Naive thymus-derived CD4-positive, alpha-beta T cell (primary cell): ENCODE data around the gene SLC25A47. TPM values are rescaled to one million over a fixed set of nuclear protein-coding genes. Genes with fewer than 3 reads are reported as not detected.
A peak's percentile ranks its signal among the peaks of the same experiment; 100 is the strongest.
"Not testable (repeated sequence)": the region's sequence is repeated elsewhere in the genome, so short reads cannot be mapped to it uniquely, and the experiment has no call there.

Source experiments
- ATAC-seq: fragments of 150-1000 bp; cut with Tn5 transposase; 2 replicates; pipeline ENCODE4 v1.10.0; 2021; ENCODE audit warnings: mild to moderate bottlenecking, moderate library complexity
- CTCF ChIA-PET: fragments of 350-600 bp; sonication (Branson Sonifier 250); formaldehyde crosslinking; loops from one replicate; lab custom pipeline; 2021; ENCODE audit warnings: antibody characterized with exemption; lab: Charles Lee
- POLR2A ChIA-PET: fragments of 350-600 bp; sonication (Branson Sonifier 250); formaldehyde crosslinking; loops from one replicate; lab custom pipeline; 2021; ENCODE audit warnings: antibody characterized with exemption, inconsistent platforms; lab: Charles Lee
- DNase-seq, 9 donors: peaks; one replicate each; pipeline versions ENCODE4 v3.0.0 to v3.0.0-alpha.2; 2020 to 2022; ENCODE audit warnings: mixed read lengths in 1 of 9
- H3K27ac ChIP-seq: one replicate; pipeline ENCODE4 v1.7.0; 2013; ENCODE audit warnings: mild to moderate bottlenecking, low read depth, low read length, moderate library complexity
- H3K27me3 ChIP-seq, 2 donors: one replicate each; pipeline ENCODE4 v1.7.0; 2013; ENCODE audit warnings: low read length in 2 of 2, mild to moderate bottlenecking in 2 of 2, moderate library complexity in 2 of 2; ENCODE audit not compliant: control insufficient read depth in 2 of 2, insufficient read depth in 2 of 2
- H3K36me3 ChIP-seq, 3 experiments: 1 replicate in 2 of 3; 2 replicates in 1 of 3; pipeline ENCODE4 v1.7.0; 2013; ENCODE audit warnings: low read length in 3 of 3, mild to moderate bottlenecking in 3 of 3, moderate library complexity in 1 of 3; ENCODE audit not compliant: insufficient read depth in 3 of 3, control insufficient read depth in 2 of 3
- H3K4me1 ChIP-seq, 2 donors: one replicate each; pipeline ENCODE4 v1.7.0; 2013; ENCODE audit warnings: low read length in 2 of 2, mild to moderate bottlenecking in 2 of 2, moderate library complexity in 1 of 2; ENCODE audit not compliant: control insufficient read depth in 2 of 2, insufficient read depth in 2 of 2
- H3K4me3 ChIP-seq: 2 replicates; pipeline ENCODE4 v1.7.0; 2013; ENCODE audit warnings: mild to moderate bottlenecking, low read length
- H3K9me3 ChIP-seq, 3 experiments: 1 replicate in 2 of 3; 2 replicates in 1 of 3; pipeline ENCODE4 v1.7.0; 2013; ENCODE audit warnings: low read length in 3 of 3; ENCODE audit not compliant: control insufficient read depth in 2 of 3
- H3K27ac Mint-ChIP-seq, 9 donors: one replicate each; pipeline ENCODE4 v1.8.0; 2020 to 2022; ENCODE audit warnings: mixed read lengths in 9 of 9, mild to moderate bottlenecking in 8 of 9, moderate library complexity in 5 of 9, inconsistent platforms in 2 of 9
- H3K27me3 Mint-ChIP-seq, 5 donors: one replicate each; pipeline ENCODE4 v1.8.0; 2021 to 2022; ENCODE audit warnings: mixed read lengths in 5 of 5, mild to moderate bottlenecking in 1 of 5
- H3K36me3 Mint-ChIP-seq, 5 donors: one replicate each; pipeline ENCODE4 v1.8.0; 2020 to 2022; ENCODE audit warnings: mixed read lengths in 5 of 5, mild to moderate bottlenecking in 3 of 5, inconsistent platforms in 1 of 5
- H3K4me1 Mint-ChIP-seq, 7 donors: one replicate each; pipeline ENCODE4 v1.8.0; 2020 to 2022; ENCODE audit warnings: mixed read lengths in 7 of 7, mild to moderate bottlenecking in 3 of 7, inconsistent platforms in 1 of 7
- H3K4me3 Mint-ChIP-seq, 10 donors: one replicate each; pipeline ENCODE4 v1.8.0; 2020 to 2022; ENCODE audit warnings: mild to moderate bottlenecking in 10 of 10, mixed read lengths in 10 of 10, moderate library complexity in 6 of 10, inconsistent platforms in 2 of 10
- H3K9me3 Mint-ChIP-seq, 11 donors: one replicate each; pipeline ENCODE4 v1.8.0; 2020 to 2022; ENCODE audit warnings: mixed read lengths in 11 of 11, mild to moderate bottlenecking in 4 of 11, inconsistent platforms in 1 of 11, moderate library complexity in 1 of 11
- intact Hi-C, 2 donors: fragments of 100-400 bp; cut with micrococcal nuclease; formaldehyde crosslinking; loops; one replicate each; pipeline ENCODE4 v1.15.1; 2023
- polyA plus RNA-seq, 2 donors: library from polyadenylated mRNA; unstranded; fragments of 300-500 nt; fragmentation: Illumina TruSeq; gene quantifications; one replicate each; pipeline ENCODE4 v1.2.3, GENCODE V29; 2021
- total RNA-seq, 6 experiments: library from RNA in 5 of 6; stranded (reverse) in 5 of 6; gene quantifications; 1 replicate in 5 of 6; 2 replicates in 1 of 6; pipeline ENCODE4 v1.2.3 and lab custom pipeline; 2021 to 2026

The SLC25A47 gene
- total and polyA plus RNA-seq, 7 experiments from 2014 or later, result not detected

DNA sequence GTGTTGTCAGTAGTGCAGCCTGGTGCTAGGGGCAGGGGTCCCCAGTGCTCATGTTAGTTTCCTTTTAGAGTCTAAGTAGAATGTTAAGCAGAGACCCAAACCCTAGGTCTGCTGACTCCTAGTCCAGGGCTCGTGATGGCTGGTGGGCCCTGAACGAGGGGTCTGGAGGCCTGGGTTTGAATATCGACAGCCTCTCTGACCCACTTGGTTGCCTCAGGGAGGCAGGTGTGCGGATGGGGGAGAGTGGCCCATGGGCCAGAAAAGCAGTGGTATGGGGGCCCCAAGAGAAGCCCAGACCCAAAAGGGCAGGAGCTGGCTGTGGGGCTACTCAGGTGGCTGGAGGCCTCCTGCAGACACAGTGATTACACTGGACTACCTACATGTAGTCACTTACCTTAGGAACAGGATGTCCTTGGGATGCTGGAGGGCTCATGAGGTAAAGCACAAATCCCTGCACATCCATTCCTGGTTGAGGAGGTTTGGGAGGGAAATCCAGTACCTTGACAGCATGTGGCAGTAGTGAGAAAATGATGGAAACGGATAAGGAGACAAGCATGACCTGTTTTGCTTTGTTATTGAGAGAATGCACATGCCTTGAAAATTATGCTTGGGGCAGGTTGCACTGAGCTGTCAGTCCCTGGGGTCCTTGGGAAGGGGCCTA is 15.2 kb upstream of the SLC25A47 start:
- no peak for DNase-seq
- peaks cover 4 to 7% of the 10 kb centered on the region in 2 donors for H3K4me1 ChIP-seq
- peaks cover 0 to 24% (median 13%) of the 10 kb centered on the region in 7 donors for H3K4me1 Mint-ChIP-seq
- no peaks in the 10 kb centered on the region for H3K36me3 Mint-ChIP-seq
- peak overlapping the region in 4 of 9 donors; percentile 13 to 62 (median 24) for H3K27ac Mint-ChIP-seq
- H3K27ac ChIP-seq, result no peak overlapping the region
- H3K27me3 ChIP-seq, result no peaks in the 10 kb centered on the region
- H3K36me3 ChIP-seq, result no peaks in the 10 kb centered on the region
- intact Hi-C loops, result loop anchor here (2.0 to 10.0 kb wide), 6 partner anchors 23 to 823 kb away; partner anchors contain the start of genes CCNK (in 1 of the 2), SETD3 (in 1 of the 2) and WDR25 (in 1 of the 2)
- ChIA-PET POLR2A (no interaction called here), CTCF (no interaction called here)
- H3K4me3 ChIP-seq, result no peak overlapping the region
- no peak for ATAC-seq
- no peaks in the 10 kb centered on the region for H3K9me3 Mint-ChIP-seq
- no peaks in the 10 kb centered on the region for H3K9me3 ChIP-seq
- peaks cover 0 to 49% (median 0%) of the 10 kb centered on the region in 5 donors for H3K27me3 Mint-ChIP-seq
- peak overlapping the region; percentile 38 to 91 (median 81) for H3K4me3 Mint-ChIP-seq

DNA sequence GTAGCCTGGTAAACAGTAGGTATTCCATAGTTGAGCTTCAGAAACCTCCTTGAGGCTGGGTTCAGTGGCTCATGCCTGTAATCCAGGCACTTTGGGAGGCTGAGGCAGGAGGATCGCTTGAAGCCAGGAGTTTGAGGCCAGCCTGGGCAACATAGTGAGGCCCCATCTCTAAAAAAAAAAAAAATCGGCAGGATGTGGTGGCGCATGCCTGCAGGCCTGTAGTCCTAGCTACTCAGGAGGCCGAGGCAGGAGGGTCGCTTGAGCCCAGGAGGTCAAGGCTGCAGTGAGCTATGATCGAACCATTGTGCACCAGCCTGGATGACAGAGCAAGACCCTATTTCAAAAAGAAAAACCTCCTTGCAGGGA is 14.7 kb upstream of the SLC25A47 start:
- peaks cover 0 to 20% (median 13%) of the 10 kb centered on the region in 7 donors for H3K4me1 Mint-ChIP-seq
- ATAC-seq, H3K36me3 ChIP-seq, H3K4me1 ChIP-seq, H3K4me3 ChIP-seq, H3K27me3 ChIP-seq, H3K27ac ChIP-seq, CTCF ChIA-PET, H3K36me3 Mint-ChIP-seq, H3K9me3 ChIP-seq, H3K9me3 Mint-ChIP-seq, DNase-seq: not testable (repeated sequence)
- intact Hi-C loops, result loop anchor here (10.0 kb wide), 3 partner anchors 236 to 824 kb away; partner anchors contain the start of genes CCNK (in 1 of the 2) and SETD3 (in 1 of the 2)
- H3K4me3 Mint-ChIP-seq, result peak overlapping the region in 2 of 10 donors; percentile 18 to 56
- peak overlapping the region in 1 of 9 donors; percentile 19 for H3K27ac Mint-ChIP-seq
- peaks cover 0 to 49% (median 0%) of the 10 kb centered on the region in 5 donors for H3K27me3 Mint-ChIP-seq
- POLR2A ChIA-PET, result interaction anchor here (0.8 kb wide), 1 partner anchor 1200 kb away, joined by 3 read pairs; no protein-coding TSS in a partner anchor

DNA sequence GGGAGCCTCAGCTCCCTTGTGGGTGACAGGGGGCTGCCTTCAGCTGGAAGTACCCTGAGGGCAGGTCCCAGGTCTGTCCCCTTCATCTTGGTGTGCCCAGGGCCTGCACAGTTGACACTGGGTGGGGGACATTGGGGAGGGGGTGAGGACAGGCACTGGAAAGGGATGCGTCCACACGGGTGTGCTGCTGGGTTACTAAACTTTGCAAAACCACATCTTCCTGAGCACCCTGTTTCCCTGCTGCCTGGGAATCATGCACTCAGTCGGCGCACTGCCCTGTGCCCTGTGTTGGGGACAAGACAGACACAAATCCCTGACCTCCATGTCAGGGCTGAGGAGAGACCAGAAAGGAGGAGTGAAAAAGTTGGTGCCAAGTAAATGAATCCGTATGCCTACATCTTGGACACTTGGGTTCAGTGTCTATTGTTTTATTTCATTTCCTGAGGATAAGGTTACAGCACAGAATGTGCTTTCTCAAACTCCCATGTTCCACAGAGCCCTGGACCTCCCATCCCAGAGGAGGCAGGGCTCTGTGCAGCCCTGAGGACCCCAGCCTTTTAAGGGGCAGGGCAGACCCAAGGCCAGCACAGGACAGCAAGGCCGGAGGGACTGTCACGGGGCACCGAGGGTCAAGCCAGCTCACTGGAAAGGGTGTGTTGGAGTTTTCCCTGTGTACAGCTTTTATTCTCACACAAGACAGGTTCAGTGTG is 14.0 kb upstream of the SLC25A47 start:
- H3K36me3 Mint-ChIP-seq, result no peaks in the 10 kb centered on the region
- peaks cover 0 to 20% (median 13%) of the 10 kb centered on the region in 7 donors for H3K4me1 Mint-ChIP-seq
- H3K27me3 ChIP-seq, result no peaks in the 10 kb centered on the region
- intact Hi-C loops, result loop anchor here (10.0 kb wide), 3 partner anchors 236 to 824 kb away; partner anchors contain the start of genes CCNK (in 1 of the 2) and SETD3 (in 1 of the 2)
- no peaks in the 10 kb centered on the region for H3K9me3 Mint-ChIP-seq
- H3K27ac Mint-ChIP-seq, result peak overlapping the region in 1 of 9 donors; percentile 31
- POLR2A ChIA-PET, result interaction anchor here (0.8 kb wide), 1 partner anchor 1199 kb away, joined by 3 read pairs; no protein-coding TSS in a partner anchor
- CTCF ChIA-PET, result no interaction called here
- H3K9me3 ChIP-seq, result no peaks in the 10 kb centered on the region
- H3K4me1 ChIP-seq, result peaks cover 4 to 7% of the 10 kb centered on the region in 2 donors
- no peaks in the 10 kb centered on the region for H3K36me3 ChIP-seq
- ATAC-seq (no peak), DNase-seq (no peak)
- no peak overlapping the region for H3K27ac ChIP-seq
- no peak overlapping the region for H3K4me3 ChIP-seq
- H3K4me3 Mint-ChIP-seq, result peak overlapping the region in 2 of 10 donors; percentile 18 to 45
- peaks cover 0 to 47% (median 0%) of the 10 kb centered on the region in 5 donors for H3K27me3 Mint-ChIP-seq

DNA sequence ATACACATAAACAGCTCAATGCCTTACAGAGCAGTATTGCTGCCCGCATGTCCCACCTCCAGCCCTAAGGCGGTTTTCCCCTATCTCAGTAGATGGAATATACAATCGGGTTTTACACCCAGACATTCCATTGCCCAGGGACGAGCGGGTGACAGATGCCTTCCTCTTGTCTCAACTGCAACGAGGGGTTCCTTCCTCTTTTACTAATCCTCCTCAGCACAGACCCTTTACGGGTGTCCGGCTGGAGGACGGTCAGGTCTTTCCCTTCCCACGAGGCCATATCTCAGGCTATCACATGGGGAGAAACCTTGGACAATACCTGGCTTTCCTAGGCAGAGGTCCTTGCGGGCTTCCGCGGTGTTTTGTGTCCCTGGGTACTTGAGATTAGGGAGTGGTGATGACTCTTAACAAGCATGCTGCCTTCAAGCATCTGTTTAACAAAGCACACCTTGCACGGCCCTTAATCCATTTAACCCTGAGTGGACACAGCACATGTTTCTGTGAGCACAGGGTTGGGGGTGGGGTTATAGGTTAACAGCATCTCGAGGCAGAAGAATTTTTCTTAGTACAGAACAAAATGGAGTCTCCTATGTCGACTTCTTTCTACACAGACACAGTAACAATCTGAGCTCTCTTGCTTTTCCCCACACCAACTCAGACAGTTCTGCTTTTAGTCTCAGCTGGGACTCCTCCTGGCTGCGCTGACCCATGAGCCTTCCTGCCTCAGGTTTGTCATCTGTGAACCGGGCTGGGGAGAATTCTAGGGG is 10.8 kb upstream of the SLC25A47 start:
- H3K27me3 ChIP-seq, H3K9me3 ChIP-seq, H3K27ac ChIP-seq, H3K36me3 ChIP-seq, H3K4me3 Mint-ChIP-seq, CTCF ChIA-PET, H3K4me3 ChIP-seq, H3K36me3 Mint-ChIP-seq, H3K4me1 ChIP-seq, DNase-seq, H3K9me3 Mint-ChIP-seq, POLR2A ChIA-PET, intact Hi-C loops: not testable (repeated sequence)
- peak overlapping the region in 2 of 9 donors; percentile 13 to 47 for H3K27ac Mint-ChIP-seq
- H3K4me1 Mint-ChIP-seq, result peaks cover 0 to 10% (median 0%) of the 10 kb centered on the region in 7 donors
- H3K27me3 Mint-ChIP-seq, result peaks cover 0 to 32% (median 0%) of the 10 kb centered on the region in 5 donors
- ATAC-seq, result peak; percentile 52

DNA sequence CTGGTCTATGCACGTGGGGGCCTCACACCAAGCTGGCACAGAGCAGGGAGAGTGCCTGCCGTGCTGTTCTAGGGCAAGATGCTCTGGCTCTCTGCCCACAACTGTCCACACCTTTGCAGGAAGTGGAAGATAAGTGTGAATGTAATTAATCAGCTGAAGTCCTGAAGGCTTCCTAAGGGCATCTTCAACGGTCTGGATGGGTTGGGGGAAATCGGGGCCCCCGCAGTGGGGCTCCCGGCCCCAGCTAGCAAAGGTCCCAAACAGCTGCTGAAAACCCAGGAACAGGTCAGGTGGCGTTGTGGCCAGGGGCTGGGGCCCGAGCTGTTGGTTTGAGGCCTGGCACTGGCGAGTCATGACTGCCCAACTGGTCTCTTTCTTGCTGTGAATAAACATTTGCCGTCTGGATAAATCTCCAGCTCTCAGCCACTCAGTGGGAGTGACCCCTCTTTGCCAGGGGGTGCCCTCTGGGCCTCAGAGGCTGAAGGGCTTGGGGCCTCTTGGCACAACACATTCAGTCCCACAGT is 10.2 kb upstream of the SLC25A47 start:
- H3K36me3 Mint-ChIP-seq, result no peaks in the 10 kb centered on the region
- ChIA-PET CTCF (no interaction called here), POLR2A (no interaction called here)
- no peak for DNase-seq
- H3K27ac Mint-ChIP-seq, result peak overlapping the region in 1 of 9 donors; percentile 13
- peaks cover 0 to 9% (median 0%) of the 10 kb centered on the region in 7 donors for H3K4me1 Mint-ChIP-seq
- H3K4me1 ChIP-seq, result no peaks in the 10 kb centered on the region
- no peaks in the 10 kb centered on the region for H3K9me3 ChIP-seq
- no peaks in the 10 kb centered on the region for H3K27me3 ChIP-seq
- H3K27me3 Mint-ChIP-seq, result peaks cover 0 to 26% (median 0%) of the 10 kb centered on the region in 5 donors
- H3K36me3 ChIP-seq, result no peaks in the 10 kb centered on the region
- H3K4me3 ChIP-seq, result no peak overlapping the region
- no peaks in the 10 kb centered on the region for H3K9me3 Mint-ChIP-seq
- ATAC-seq, result no peak
- intact Hi-C loops, result no loop called here
- no peak overlapping the region for H3K27ac ChIP-seq
- H3K4me3 Mint-ChIP-seq, result no peak overlapping the region
